GM20000 (cell line): Measurements from ENCODE around the gene ATP2C1.
A peak's percentile ranks its signal among the peaks of the same experiment; 100 is the strongest.
"Not testable (repeated sequence)": the region's sequence is repeated elsewhere in the genome, so short reads cannot be mapped to it uniquely, and the experiment has no call there.

ENCODE experiments used
- DNase-seq: peaks from one replicate; pipeline ENCODE4 v3.0.0; 2012; ENCODE audit warnings: low spot score
- CTCF ChIP-seq: IDR thresholded peaks from 2 replicates; pipeline ENCODE4 v1.5.1; 2012; ENCODE audit warnings: mild to moderate bottlenecking, control low read depth; ENCODE audit errors: extremely low read depth, missing control alignments

The ATP2C1 gene

DNA sequence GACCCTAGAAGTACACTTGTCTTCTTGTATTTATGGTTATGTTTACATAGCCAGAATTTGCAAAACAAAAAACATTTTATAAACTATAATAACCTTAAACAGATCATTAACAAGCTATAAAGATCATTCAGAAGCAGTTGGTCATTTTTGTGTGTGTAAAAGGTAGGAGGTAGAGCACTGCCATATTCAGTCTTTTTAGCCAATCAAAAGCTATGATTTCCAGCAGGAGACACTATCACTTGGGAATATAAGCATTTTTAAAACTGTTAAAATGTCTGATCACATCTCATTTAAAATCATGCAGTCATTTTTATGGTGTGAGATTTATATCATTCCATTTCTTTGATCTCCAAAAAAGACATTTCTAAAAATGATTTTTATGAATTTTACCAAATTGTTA, 42.6 kb upstream of the ATP2C1 start:
- TF ChIP-seq CTCF, result no peak
- no peak for DNase-seq

DNA sequence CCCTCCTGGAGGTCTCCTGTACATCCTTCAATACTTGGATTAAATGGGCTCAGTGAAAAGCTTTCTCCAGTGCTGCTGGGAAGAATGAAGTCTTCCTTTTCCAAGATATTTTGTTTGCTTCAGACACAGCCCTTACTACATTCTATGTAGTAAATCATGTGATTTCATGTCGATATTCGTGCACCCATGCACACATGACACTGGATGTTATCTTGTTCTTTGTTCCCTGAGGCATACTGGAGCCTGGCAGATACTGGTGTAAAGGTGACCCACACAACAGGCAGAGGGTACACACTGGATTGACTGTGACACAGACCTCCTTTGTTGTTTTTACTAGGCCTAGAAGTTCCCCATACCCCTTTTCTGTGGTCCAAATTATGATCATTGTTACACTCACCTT, 40.3 kb upstream of the ATP2C1 start:
- no peak for DNase-seq
- TF ChIP-seq CTCF, result no peak

DNA sequence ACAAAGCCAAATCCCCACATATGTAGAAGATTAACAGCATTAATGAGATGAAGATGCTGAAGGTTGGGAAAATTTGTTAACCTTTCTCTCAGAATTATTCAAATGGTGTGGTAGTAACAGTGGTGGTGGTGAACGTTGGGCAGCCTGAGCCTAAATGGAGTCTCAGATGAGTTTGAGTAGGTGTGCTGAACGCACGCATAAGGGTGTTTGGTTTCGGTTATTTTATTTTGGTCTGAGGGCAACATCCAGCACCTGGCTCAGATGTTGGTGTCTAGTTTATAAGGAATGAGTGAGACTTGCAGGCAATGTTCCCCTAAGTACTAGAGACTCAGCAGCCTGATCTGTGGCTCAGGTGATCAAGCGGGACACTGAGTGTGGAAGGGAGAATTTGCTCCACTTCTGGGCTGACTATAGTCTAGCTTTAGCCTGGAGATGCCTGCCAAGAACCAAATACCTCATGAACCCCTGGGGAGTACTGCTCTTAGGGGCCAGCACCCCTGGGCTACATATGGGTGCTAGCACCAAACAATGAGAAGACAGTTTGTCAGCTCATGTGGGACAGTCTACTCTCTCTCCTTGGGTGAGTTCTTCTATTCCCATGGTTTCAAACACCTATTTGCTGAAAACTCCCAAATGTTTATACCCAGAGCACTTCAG, 39.5 kb upstream of the ATP2C1 start:
- peak; percentile 27 for DNase-seq
- no peak for TF ChIP-seq CTCF

DNA sequence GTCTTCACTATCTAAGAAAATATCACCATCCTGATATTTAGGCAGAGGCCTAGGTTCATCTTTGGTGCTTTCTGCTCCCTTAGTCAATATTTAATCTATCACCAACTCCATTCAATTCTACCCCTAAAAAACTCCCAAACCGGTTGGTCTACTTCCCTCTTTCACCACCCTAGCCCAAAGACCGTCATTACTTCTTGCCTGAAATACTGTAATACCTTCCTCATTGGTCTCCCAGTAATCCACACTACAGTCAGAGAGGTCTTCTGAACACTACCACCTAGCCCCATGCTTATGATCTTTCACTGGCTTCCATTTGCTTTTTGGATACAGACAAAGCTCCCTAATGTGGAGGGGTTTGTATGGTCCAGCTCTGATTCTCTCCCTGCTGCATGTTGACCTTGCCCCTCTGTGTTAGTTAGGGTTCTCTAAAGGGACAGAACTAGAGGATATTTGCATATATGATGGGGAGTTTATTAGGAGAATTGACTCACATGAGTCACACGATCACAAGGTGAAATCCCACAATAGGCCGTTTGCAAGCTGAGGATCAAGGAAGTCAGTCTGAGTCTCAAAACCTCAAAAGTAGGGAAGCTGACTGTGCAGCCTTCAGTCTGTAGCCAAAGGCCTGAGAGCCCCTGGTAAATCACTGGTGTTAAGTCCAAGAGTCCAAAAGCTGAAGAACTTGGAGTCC, 36.4 kb upstream of the ATP2C1 start:
- no peak for TF ChIP-seq CTCF
- DNase-seq, result no peak

DNA sequence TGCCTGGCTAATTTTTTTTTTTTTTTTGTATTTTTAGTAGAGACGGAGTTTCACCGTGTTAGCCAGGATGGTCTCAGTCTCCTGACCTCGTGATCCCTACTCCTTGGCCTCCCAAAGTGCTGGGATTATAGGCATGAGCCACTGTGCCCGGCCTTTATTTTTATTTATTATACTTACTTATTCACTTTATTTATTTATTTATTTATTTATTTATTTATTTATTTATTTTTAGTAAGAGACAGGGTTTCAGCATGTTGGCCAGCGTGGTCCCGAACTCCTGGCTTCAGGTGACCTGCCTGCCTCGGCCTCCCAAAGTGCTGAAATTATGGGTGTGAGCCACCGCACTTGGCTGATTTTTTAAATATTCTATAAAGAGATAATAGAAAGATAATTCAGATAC, 31.8 kb upstream of the ATP2C1 start:
- DNase-seq, result not testable (repeated sequence)

DNA sequence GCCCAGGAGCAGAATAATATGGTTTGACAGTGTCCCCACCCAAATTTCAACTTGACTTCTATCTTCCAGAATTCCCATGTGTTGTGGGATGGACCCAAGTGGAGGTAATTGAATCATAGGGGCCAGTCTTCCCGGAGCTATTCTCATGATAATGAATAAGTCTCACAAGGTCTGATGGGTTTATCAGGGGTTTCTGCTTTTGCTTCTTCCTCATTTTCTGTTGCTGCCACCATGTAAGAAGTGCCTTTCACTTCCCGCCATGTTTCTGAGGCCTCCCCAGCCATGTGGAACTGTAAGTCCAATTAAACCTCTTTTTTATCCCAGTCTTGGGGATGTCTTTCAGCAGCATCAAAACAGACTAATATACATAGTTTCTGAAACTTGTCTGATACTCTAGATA, 28.4 kb upstream of the ATP2C1 start:
- no peak for TF ChIP-seq CTCF
- no peak for DNase-seq

DNA sequence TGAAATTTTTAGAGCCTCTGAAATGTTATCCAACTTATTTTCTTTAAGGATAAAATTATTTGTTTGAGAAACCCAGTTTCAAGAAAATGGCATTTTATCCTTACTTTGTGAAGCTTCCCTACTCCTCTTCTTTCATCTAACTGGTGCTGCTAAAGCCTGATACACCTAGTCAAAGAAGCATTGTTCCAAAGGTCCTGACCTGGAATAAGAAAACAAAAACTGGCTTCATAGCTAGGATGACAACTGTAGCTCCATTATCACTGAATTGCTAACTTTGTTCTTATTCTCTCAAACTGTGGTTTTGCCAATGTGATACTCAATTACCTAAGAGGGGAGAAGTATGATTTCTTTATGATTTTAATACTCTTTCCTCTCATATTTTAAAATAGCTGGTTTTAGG, 27.6 kb upstream of the ATP2C1 start:
- no peak for TF ChIP-seq CTCF
- no peak for DNase-seq

DNA sequence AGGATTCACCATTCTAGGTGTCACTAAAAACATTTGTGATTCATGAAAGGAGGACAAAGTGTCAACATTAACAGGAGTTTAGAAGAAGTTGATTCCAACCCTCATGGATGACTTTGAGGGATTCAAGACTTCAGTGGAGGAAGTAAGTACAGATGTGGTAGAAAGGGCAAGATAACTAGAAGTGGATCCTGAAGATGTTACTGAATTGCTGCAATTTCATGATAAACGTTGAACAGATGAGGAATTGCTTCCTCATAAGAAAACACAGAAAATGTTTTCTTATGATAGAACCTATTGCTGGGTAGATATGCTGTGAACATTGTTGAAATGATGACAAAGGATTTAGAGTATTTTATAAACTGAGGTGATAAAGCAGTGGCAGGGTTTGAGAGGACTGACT, 23.5 kb upstream of the ATP2C1 start:
- DNase-seq, result no peak
- no peak for TF ChIP-seq CTCF
